Urothelium cell line (cell line): ENCODE measurements around the gene YWHAQ.
A peak's percentile ranks its signal among the peaks of the same experiment; 100 is the strongest.
"Not testable (repeated sequence)": the region's sequence is repeated elsewhere in the genome, so short reads cannot be mapped to it uniquely, and the experiment has no call there.

Experiments used
- DNase-seq: peaks from one replicate; pipeline ENCODE4 v3.0.0; 2011; ENCODE audit warnings: low spot score, mixed read lengths
- FAIRE-seq: peaks from 2 replicates; lab custom pipeline; 2011; peaks lifted over from hg19 to GRCh38; lab: Jason Lieb, UNC

Gene YWHAQ

GRCh38 chr2:9637330-9637729, 6.5 kb upstream of the YWHAQ start:
- no peak for FAIRE-seq
- DNase-seq = peak; percentile 78

- no peak for DNase-seq
- FAIRE-seq = no peak
These were observed 3.3 kb upstream of the YWHAQ start for GRCh38 chr2:9634133-9634532.

DNA sequence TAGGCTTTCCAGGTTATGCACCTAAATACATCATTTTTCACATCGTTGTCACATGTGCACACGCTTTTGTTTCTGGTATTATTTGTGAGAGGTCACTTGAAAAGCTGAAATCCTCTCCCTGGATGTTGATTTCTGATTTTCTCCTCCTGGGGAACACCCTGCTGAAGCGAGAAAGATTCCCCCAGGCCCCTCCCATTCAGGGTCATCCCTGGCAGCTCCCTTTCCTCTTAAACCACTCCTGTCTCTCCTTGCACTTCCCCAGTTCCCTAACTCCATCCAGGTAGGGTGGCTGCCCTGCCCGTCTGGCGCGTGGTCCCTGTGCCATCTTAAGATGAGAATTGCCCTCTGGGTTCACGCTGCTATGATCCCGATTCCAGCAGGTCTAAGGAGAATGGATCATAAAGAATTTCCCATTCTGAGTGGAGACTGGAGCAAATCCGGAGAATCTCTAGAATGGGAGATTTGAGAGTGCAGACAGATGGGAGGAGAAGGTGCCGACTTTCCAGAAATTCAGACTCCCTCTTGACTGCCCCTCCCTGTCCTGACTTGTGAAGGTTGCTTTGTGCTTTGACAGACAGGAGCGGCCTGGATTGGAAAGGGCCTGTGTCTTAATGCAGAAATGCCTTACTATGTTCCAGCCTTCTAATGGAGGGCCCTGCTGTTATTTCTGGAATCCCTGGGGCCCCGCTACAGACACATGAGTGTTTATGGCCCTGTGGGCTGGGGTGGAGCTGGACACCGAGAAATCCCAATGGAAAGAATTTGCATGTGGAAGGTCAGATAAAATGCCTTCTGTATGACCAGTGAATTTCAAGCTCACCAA, 1.3 kb upstream of the YWHAQ start:
- no peak for FAIRE-seq

DNA sequence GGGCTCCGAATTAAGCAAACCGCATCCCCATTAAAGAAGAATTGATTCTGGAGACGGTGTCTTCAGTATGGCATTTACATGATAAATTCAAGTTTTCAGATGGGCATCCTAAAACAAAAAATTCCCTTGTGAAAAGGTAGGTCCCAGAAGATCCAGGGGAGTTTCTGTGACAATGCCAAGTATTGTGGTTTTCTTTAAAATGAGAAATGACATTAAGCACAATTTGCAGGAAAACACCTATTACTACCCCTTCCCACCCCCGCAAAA, 689 bp upstream of the YWHAQ start:
- FAIRE-seq (no peak), DNase-seq (no peak)

More for the DNA sequence above, 1.3 kb upstream of the YWHAQ start:
- no peak for DNase-seq

GRCh38 chr2:9630117-9630735, 571 bp downstream of the YWHAQ start:
- FAIRE-seq (no peak), DNase-seq (peak; percentile 79)

DNA sequence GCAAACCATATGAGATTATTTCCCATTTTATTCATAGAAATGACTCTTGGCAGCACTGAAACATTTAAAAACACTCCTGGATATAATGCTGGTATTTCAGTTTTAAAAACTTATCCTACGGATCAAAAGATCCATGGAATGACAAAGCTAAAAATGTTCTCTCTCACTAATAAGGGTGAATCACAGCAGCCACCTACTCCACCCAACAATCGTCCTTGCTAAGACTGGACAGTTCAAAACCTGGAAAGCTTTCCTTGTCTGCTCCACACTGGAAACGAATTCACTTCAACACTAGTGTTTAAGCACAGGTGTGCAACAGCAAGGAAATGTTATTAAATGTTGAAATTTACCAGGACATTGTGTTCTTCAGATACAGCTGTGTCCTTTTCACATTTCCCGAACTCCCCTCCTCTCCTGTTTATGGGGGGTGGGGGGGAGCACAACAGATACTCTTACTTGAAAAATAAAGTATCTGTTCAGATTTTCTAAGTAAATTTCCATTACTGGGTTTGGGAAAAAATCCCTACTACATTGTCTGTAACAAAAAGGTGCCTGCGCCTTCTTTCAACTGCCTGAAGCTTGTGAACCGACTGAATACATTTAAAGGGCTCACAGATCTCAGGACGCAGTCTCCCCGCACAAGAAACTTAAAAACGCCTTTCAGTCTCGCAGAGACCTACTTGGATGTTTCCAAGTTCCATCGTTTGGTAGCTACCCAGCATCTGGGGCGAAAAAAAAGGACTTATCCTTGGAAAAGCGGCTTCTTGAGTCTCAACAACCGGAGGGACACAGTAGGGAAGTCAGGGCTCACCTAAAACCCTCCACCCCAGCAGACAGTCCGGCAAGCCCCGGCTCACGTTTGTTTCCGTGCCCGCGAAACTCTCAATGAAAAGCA, 1.3 kb downstream of the YWHAQ start:
- no peak for DNase-seq
- no peak for FAIRE-seq

- FAIRE-seq = no peak
- DNase-seq = no peak
These were observed 3.5 kb downstream of the YWHAQ start for GRCh38 chr2:9627310-9627709.

GRCh38 chr2:9623151-9623550, 7.6 kb downstream of the YWHAQ start:
- FAIRE-seq (no peak), DNase-seq (no peak)

- not testable (repeated sequence) for FAIRE-seq, DNase-seq
These were observed 9.1 kb downstream of the YWHAQ start for GRCh38 chr2:9621655-9622054.

- no peak for FAIRE-seq
These were observed 12.4 kb downstream of the YWHAQ start for GRCh38 chr2:9618410-9618809.

GRCh38 chr2:9617749-9618148, 13.0 kb downstream of the YWHAQ start:
- FAIRE-seq (no peak), DNase-seq (no peak)

More at GRCh38 chr2:9618410-9618809, 12.4 kb downstream of the YWHAQ start:
- DNase-seq = no peak

GRCh38 chr2:9617296-9617695, 13.5 kb downstream of the YWHAQ start:
- DNase-seq (no peak), FAIRE-seq (no peak)

DNA sequence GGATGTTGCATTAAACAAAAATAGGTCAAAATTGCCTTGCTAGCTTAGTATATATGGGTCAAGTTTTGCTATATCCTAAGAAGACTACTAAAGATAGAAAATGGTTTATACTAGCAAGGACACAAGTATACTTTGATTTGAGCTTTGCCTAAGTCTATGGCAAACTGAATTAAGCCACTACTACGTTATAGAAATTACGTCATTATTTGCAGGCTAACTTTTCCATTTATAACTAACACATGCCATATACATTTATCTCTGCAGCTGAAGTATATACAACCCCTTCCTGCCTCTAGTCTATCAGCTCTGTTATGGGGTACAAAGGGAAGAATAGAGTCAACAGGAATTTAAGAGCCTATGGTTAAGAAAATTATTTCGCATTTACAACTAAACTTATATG, 16.2 kb downstream of the YWHAQ start:
- no peak for FAIRE-seq
- DNase-seq = no peak

- no peak for DNase-seq
- no peak for FAIRE-seq
These were observed 17.5 kb downstream of the YWHAQ start for GRCh38 chr2:9613291-9613690.

- FAIRE-seq = not testable (repeated sequence)
These were observed 19.3 kb downstream of the YWHAQ start for GRCh38 chr2:9611549-9611912.

GRCh38 chr2:9610781-9611548, 19.8 kb downstream of the YWHAQ start:
- FAIRE-seq (no peak), DNase-seq (no peak)

More at GRCh38 chr2:9611549-9611912, 19.3 kb downstream of the YWHAQ start:
- DNase-seq = not testable (repeated sequence)

- DNase-seq, FAIRE-seq: not testable (repeated sequence)
These were observed 22.3 kb downstream of the YWHAQ start for GRCh38 chr2:9608491-9608890.

DNA sequence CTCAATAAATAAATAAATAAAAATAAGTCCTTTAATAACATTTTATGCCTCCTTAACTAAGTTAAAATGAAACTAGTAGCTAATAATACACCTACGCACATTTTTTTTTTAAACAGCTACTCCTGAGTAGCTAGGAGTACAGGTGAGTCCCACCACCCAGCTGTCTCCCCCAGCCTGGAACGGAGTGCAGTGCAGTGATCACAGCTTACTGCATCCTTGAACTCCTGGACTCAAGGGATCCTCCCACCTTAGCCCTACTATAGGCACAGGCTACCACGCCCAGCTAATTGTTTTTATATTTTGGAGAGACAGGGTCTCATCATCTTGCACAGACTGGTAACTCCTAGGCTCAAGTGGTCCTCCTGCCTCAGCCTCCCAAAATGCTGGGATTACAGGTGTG, 28.4 kb downstream of the YWHAQ start:
- no peak for DNase-seq
- FAIRE-seq = no peak

- FAIRE-seq (no peak), DNase-seq (no peak)
These were observed 29.4 kb downstream of the YWHAQ start for GRCh38 chr2:9601397-9601796.

GRCh38 chr2:9599430-9599829, 31.4 kb downstream of the YWHAQ start:
- DNase-seq = no peak
- FAIRE-seq = no peak
